ENCODE measurements around the gene ERP44.

The ERP44 gene

DNA sequence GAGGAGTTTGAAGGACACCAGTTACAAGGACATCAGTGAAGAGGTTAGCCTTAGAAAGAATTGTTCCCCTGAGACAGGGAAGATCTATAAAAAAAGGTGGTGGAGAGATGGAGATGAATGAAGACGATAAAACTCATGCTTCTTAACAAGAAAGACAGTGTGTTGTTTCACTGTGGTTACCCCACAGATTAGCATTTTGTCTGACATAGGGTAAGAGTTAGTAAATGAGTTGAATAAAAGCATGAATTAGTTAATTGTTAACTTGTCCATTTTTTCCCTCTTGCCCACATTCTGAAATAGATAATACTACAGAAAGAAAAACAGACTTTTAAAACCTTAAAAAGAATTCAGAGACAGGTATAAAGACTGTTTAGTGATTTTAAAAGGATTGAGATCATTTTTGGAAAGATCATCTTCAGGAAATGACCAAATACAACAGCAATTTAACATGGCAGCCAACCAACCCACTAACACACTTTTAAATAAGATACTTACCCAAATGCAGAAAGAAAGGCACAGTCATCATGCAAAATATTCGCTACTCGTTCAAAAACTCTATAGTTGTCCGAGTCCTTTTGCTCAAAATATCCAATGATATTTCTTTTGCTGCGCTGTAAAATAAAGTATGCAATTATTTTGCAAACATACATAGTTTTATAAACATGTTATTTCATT lies 78.5 kb downstream of the ERP44 start:
- Histone ChIP-seq H3K9me2 (replicated peaks; ENCODE audit: control insufficient read depth, low read length) (no peaks in the 10 kb centered on the region), H3K9me3 (ENCODE audit: control insufficient read depth, insufficient read depth, low read length) (no peaks in the 10 kb centered on the region), H3K27me3 (ENCODE audit: control insufficient read depth, low read length) (no peaks in the 10 kb centered on the region), H3K36me3 (ENCODE audit: control insufficient read depth, low read length) (peaks cover 65% of the 10 kb centered on the region), H3K27ac (ENCODE audit: low read depth, low read length) (no peak overlapping the region), H4K20me1 (ENCODE audit: control insufficient read depth, insufficient read depth, low read depth, low read length) (no peaks in the 10 kb centered on the region), H3K4me2 (ENCODE audit: low read length) (no peak overlapping the region), H3K79me2 (ENCODE audit: control insufficient read depth, low read length) (peaks cover 6% of the 10 kb centered on the region), H3K4me3 (ENCODE audit: low read length) (no peak overlapping the region), H3F3A (ENCODE audit: control insufficient read depth, insufficient read depth) (no peaks in the 10 kb centered on the region), H3K4me1 (ENCODE audit: control insufficient read depth, low read length) (peaks cover 12% of the 10 kb centered on the region)
- TF ChIP-seq, protein P1, sequence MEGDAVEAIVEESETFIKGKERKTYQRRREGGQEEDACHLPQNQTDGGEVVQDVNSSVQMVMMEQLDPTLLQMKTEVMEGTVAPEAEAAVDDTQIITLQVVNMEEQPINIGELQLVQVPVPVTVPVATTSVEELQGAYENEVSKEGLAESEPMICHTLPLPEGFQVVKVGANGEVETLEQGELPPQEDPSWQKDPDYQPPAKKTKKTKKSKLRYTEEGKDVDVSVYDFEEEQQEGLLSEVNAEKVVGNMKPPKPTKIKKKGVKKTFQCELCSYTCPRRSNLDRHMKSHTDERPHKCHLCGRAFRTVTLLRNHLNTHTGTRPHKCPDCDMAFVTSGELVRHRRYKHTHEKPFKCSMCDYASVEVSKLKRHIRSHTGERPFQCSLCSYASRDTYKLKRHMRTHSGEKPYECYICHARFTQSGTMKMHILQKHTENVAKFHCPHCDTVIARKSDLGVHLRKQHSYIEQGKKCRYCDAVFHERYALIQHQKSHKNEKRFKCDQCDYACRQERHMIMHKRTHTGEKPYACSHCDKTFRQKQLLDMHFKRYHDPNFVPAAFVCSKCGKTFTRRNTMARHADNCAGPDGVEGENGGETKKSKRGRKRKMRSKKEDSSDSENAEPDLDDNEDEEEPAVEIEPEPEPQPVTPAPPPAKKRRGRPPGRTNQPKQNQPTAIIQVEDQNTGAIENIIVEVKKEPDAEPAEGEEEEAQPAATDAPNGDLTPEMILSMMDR (IDR thresholded peaks at IDR 0.05; ENCODE audit: low read depth, low read length, poor library complexity, severe bottlenecking), result no peak
- TF ChIP-seq EZH2phosphoT487 (IDR thresholded peaks at IDR 0.05; ENCODE audit: borderline replicate concordance, low read length), result no peak

DNA sequence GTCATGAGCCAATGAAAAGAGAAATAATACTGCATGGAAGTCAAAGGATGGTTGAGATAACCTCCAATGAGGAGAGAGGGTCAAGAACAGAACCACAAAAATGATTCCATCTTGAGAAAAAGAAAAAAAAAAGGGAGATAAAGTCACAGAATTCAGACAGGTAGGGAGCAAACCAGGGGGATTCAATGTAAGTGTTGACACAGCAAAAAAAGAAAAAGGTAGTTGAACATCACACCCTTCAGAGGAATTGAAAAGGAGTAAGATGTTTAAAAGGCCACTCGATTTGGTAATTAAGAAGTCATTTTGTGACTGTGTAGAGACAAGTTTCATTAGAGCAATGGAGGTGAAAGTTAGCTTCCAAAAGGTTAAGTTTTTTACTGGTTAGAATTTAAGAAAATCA lies 79.3 kb downstream of the ERP44 start:
- Histone ChIP-seq H4K20me1 (ENCODE audit: control insufficient read depth, insufficient read depth, low read depth, low read length) (no peaks in the 10 kb centered on the region), H3F3A (ENCODE audit: control insufficient read depth, insufficient read depth) (no peaks in the 10 kb centered on the region), H3K36me3 (ENCODE audit: control insufficient read depth, low read length) (peaks cover 69% of the 10 kb centered on the region)

DNA sequence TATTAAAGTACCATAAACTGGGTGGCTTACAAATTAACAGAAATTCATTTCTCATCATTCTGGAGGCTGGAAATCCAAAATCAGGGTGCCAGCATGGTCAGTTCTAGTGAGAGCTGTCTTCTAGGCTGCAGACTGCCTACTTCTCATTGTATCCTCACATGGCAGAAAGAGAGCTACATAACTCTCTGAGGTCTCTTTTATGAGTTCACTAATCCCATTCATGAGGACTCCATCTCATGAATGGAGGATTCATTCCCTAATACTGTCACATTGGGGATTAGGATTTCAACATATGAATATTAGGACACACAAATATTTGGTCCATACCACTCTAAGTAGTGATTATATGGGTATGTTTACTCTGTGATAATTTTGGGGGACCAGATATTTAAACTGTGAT lies 84.0 kb downstream of the ERP44 start:
- Histone ChIP-seq H3K9me3 (ENCODE audit: control insufficient read depth, insufficient read depth, low read length) (peaks cover 4% of the 10 kb centered on the region; the same call in 1 of the 2 replicates), H3K27ac (ENCODE audit: low read depth, low read length) (no peak overlapping the region), H3F3A (ENCODE audit: control insufficient read depth, insufficient read depth) (0 out of 2 replicates have a peak, but pooled peaks cover 8% of the 10 kb centered on the region), H3K27me3 (ENCODE audit: control insufficient read depth, low read length) (no peaks in the 10 kb centered on the region), H3K79me2 (ENCODE audit: control insufficient read depth, low read length) (no peaks in the 10 kb centered on the region), H3K36me3 (ENCODE audit: control insufficient read depth, low read length) (peaks cover 75% of the 10 kb centered on the region), H3K9me2 (replicated peaks; ENCODE audit: control insufficient read depth, low read length) (no peaks in the 10 kb centered on the region), H3K4me2 (ENCODE audit: low read length) (no peak overlapping the region), H3K4me3 (ENCODE audit: low read length) (no peak overlapping the region), H4K20me1 (ENCODE audit: control insufficient read depth, insufficient read depth, low read depth, low read length) (no peaks in the 10 kb centered on the region), H3K4me1 (ENCODE audit: control insufficient read depth, low read length) (peaks cover 12% of the 10 kb centered on the region)
- no peak for TF ChIP-seq EZH2phosphoT487 (IDR thresholded peaks at IDR 0.05; ENCODE audit: borderline replicate concordance, low read length)
- TF ChIP-seq, protein P1 (IDR thresholded peaks at IDR 0.05; ENCODE audit: low read depth, low read length, poor library complexity, severe bottlenecking), result no peak

More for the DNA sequence above, 79.3 kb downstream of the ERP44 start:
- no peak for TF ChIP-seq EZH2phosphoT487 (IDR thresholded peaks at IDR 0.05; ENCODE audit: borderline replicate concordance, low read length)
- TF ChIP-seq, protein P1 (IDR thresholded peaks at IDR 0.05; ENCODE audit: low read depth, low read length, poor library complexity, severe bottlenecking), result no peak
- no peak overlapping the region for H3K4me3 ChIP-seq (ENCODE audit: low read length)
- H3K9me2 ChIP-seq (replicated peaks; ENCODE audit: control insufficient read depth, low read length), result no peaks in the 10 kb centered on the region
- no peaks in the 10 kb centered on the region for H3K27me3 ChIP-seq (ENCODE audit: control insufficient read depth, low read length)
- no peak overlapping the region for H3K27ac ChIP-seq (ENCODE audit: low read depth, low read length)
- H3K4me2 ChIP-seq (ENCODE audit: low read length), result no peak overlapping the region
- no peaks in the 10 kb centered on the region for H3K9me3 ChIP-seq (ENCODE audit: control insufficient read depth, insufficient read depth, low read length)
- no peaks in the 10 kb centered on the region for H3K79me2 ChIP-seq (ENCODE audit: control insufficient read depth, low read length)
- peaks cover 12% of the 10 kb centered on the region for H3K4me1 ChIP-seq (ENCODE audit: control insufficient read depth, low read length)

All from DOHH2 (cell line).